ENCODE results near the gene ARHGEF3.
"Not testable (repeated sequence)": the region's sequence is repeated elsewhere in the genome, so short reads cannot be mapped to it uniquely, and the experiment has no call there.

ARHGEF3 gene

DNA sequence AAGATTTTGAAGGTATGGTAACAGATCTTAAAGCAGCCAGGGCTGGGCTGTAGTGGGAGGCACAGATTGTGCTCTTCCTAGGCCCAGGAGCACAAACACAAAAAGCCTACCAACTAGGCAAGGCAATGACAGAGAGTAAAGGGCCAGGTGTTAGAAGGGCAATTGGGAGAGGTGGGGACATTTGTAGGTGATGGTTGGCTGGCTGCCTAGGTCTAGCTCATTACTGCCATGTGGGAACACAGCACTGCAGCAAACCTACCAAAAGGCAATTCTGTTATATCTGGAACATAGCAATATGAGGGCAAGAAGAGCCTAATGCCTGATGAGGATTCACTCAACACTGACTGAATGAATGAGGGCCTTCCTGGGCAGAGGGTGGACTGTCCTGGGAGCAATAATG is 30.4 kb downstream of the ARHGEF3 start:
- no peak for DNase-seq (ENCODE audit: low spot score)

DNA sequence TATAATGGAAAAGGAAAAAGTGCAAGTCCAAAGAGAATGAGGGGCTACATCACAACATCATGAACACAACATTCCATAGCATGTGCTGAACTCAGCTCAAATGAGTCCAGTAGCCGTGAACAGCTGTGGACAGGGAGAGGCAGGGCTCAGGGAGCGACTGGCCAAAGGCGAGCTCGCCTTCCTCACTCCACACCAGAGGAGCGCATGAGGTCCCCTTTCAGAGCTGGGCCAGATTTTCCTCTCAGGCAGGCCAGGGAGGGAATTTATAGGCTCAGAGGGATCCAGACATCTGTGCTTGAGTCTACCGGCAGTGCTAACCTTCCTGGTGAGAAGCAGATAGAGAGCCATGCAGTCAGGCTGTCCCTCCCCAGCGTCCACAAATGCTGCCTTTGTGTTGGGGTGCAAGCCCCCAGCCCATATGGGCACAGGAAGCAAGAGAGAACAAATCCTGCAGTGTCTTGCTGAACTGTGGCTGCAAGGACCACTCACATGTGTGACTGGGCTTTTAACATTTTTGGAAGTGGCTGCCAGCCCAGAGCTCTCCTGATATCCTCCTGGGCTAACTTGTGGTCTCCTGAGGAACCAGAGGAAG is 32.5 kb downstream of the ARHGEF3 start:
- DNase-seq (ENCODE audit: low spot score): no peak

DNA sequence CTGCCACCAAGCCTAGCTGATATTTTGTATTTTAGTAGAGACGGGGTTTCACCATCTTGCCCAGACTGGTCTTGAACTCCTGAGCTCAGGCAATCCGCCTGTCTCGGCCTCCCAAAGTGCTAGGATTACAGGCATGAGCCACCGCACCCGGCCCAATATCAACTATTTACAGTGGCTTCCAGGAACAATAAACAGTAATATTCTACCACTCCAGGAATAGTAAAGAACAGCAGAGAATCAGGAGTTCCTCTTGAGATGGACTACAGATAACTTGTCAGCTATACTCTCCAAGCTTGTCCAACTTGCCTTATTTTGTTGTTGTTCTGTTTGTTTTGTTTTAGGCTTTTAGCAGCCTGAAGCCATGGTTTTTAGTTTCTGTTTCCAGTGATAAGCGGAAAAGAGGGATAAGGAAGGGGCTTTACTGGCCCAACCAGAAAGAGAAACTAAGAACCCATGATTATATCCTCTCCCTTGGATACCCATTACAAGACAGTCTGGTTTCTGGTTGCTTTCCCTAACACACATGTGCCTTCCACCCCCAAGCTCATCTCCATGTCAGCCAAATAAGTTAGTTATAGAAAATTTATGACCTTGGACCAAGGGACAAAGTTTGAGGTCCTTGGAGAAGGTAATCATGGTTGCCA is 36.7 kb downstream of the ARHGEF3 start:
- DNase-seq (ENCODE audit: low spot score): no peak

DNA sequence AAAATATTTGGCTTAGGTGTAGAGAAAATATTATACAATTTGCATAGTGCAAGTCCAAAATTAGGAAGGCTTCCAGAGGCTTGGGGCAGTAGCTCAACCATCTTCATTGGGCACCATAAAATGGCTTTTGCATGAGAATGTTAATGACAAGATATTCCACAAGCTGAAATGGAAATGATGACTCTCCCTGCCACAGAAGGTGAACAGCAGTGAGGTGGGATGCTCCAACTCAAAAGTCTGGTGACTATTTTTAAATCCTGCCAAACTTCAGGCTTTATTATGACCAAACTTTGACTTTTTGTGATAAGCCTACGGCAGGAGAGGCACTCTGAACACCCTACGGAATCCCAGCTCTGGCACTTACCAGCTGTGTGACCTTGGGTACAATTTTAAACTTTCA is 37.6 kb downstream of the ARHGEF3 start:
- no peak for DNase-seq (ENCODE audit: low spot score)

DNA sequence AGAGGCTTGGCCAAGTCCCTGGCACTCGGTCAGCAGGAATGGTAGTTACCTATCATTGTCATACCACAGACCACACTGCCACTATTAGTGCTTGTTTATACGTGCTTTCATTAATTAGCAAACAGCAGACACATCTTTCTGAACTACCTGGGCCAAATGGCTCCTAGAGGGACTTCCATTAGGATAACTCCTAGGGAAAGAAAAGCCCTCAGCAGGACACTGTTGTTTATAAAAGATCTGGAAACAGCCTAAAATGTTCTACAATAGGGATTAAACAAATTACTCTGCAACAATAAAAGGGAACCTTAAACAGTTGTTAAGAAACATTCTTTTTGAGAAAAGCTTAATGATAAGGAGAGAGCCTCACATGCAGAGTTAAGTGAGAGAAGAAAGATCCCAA is 38.5 kb downstream of the ARHGEF3 start:
- DNase-seq (ENCODE audit: low spot score): no peak

DNA sequence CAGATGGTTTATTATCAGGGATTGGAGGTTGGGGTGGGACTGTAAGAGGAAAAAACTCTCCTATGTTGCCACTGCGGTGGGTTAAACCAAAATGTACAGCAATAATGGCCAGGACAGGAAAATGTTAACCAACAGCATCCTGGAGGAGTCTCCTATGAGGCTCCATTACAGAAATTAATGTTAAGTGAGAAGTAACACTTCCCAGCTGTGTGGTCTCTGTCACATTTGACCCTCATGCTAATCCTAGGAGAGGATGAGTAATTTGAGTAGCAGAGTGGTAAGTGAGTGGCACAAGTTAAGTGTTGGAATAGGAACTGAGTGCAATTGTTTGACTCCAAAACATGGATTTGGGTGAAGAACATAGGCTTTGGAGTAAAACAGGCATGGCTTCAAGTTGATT is 39.0 kb downstream of the ARHGEF3 start:
- DNase-seq (ENCODE audit: low spot score): no peak

DNA sequence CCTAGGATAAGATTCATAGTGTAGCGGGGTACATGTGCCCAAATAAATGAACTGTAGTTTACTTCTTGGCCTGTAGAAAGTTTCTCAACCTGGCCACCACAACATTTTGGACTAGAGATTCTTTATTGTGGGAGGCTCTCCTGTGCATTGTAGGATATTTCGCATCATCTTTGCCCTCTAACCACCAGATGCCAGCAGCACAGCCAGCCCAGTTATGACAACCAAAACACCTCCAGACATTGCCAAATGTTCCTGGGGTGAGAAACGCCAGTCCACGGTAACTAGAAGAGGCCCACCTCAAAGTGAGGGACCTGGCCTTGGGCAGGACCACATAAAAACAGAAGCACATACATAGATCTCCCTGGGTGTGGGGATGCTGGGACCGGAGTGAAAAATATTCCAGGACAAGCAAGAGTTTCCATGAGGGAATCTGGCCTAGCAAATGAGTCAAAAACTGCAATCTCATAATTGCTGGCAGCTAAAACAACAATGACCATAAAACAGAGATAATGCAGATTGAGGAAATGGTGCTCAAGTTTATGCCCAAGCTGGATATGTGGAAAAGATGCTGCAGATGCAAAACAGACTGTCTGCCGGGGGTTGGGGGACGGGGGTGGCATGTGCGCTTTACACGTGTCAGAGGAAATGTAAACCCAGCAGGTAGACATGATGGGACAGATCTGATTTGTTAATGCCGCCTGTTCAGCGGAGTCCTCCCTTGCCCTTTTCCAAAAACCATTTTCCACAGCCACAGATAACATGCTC is 39.7 kb downstream of the ARHGEF3 start:
- no peak for DNase-seq (ENCODE audit: low spot score)

DNA sequence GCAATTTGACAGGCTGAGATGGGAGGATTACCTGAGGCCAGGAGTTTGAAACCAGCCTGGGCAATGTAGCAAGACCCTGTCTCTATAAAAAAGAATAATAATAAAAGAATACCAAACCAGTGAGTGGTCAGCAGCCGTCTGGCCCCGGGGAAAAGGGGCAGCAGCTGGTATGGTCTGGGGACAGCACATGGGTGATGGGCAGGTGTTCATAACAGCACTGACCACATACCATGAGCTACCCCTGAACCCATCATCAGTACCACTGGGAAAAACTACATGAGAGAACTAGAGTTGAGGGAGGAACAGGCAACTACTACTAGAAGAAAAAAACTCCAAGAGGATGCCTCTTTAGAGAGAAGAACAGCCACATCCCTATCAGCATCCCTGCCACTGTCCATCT is 40.7 kb downstream of the ARHGEF3 start:
- DNase-seq (ENCODE audit: low spot score): no peak

DNA sequence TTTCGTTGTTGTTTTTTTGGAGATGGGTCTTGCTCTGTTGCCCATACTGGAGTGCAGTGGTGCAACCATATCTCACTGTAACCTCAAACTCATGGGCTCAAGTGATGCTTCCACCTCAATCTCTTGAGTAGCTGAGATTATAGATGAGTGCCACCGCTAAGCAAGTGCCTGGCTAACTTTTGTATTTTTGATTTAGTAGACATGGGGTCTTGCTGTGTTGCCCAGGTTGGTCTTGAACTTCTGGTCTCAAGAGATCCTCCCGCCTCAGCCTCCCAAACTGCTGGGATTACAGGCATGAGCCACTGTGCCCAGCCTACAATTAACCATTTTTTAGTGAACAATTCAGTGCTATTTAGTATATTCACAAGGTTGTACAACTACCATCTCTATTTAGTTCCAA is 42.2 kb downstream of the ARHGEF3 start:
- no peak for DNase-seq (ENCODE audit: low spot score)

DNA sequence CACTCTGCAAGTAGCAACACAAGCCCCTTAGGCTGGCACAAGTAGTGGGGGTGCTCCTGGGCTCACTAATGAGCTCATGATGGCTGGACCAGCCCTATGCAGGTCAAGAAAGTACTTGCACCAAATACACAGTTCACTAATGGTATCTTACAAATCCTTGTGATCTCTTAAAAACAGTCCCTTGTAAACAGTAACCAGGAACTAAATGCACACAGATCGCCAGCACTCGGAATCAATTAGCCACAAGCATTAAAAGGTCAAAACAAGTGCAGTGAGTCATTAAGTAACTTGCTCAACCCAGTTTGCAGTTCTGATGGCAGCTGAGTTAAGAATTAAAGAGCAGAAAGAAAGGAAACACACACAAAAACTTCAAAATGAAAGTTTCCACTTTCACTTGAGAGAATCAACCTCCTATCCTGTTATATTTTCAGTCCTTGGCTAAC is 43.2 kb downstream of the ARHGEF3 start:
- peak; percentile 64 for DNase-seq (ENCODE audit: low spot score)

DNA sequence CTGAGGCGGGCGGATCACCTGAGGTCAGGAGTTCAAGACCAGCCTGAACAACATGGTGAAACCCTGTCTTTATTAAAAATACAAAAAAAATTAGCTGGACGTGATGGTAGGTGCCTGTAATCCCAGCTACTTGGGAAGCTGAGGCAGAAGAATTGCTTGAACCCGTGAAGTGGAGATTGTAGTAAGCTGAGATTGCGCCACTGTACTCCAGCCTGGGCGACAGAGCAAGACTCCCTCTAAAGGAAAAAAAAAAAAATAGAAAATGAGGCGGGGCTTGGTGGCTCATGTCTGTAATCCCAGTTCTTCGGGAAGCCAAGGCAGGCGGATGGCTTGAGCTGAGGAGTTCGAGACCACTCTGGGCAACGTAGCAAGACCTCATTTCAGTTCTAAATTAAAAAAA is 43.7 kb downstream of the ARHGEF3 start:
- not testable (repeated sequence) for DNase-seq (ENCODE audit: low spot score)

DNA sequence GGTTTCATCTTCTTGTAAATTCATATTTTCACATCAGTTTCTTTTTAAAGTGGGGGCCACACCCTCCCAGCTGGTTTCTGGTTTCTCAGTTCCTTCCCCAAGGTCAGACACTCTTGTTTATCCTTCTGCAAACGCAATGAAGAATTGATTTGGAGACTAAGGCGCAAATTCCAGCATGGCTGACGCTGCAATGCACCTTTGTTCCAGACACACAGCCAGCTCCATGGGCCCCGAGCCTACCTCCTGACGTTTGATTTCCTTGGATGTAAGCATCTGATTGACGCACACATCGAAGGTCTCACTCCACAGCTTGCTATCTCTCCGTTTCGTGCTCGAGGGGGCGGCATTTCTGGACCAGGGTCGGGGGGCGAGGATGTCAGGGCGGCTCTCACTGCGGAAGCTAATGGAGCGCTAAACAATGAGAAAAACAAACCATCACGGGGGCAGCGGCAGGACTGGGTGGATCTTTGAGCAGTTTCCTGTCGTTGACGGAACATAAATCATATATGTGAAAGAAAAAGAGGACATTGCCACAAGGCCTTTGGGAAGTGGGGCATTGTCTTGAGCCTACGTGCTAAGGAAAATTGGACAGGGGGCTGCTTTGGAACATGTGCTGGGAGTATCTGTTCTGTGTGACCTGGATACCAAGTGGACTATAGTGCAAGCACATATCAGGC is 46.9 kb downstream of the ARHGEF3 start:
- no peak for DNase-seq (ENCODE audit: low spot score)

DNA sequence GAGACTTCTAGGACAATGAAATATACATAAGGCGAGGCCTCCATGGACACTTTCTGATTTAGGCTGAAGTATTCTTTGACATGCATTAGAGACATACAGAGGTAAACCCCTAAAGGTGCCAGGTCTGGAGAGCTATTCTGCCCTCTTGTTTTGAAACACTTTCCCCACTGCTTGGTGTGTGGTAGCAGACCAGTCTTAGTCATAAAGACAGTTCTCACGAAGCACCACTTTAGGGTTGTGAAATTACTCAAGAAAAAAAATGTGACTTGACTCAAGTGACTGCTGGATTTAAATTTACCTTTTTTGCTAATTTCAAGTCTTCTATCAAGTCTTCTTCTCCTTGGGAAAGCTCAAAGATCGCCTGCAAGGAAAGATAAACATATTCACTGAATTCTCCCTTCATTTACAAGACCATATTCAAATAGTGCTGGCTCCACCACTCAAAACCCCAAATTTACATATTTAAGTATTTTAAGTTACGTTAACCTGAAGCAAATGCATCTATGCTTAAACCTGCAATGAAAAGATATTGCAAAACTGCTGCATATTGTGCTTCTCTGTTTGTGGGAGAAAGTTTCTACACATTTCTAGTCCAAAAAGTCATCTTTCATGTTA is 48.4 kb downstream of the ARHGEF3 start:
- no peak for DNase-seq (ENCODE audit: low spot score)

DNA sequence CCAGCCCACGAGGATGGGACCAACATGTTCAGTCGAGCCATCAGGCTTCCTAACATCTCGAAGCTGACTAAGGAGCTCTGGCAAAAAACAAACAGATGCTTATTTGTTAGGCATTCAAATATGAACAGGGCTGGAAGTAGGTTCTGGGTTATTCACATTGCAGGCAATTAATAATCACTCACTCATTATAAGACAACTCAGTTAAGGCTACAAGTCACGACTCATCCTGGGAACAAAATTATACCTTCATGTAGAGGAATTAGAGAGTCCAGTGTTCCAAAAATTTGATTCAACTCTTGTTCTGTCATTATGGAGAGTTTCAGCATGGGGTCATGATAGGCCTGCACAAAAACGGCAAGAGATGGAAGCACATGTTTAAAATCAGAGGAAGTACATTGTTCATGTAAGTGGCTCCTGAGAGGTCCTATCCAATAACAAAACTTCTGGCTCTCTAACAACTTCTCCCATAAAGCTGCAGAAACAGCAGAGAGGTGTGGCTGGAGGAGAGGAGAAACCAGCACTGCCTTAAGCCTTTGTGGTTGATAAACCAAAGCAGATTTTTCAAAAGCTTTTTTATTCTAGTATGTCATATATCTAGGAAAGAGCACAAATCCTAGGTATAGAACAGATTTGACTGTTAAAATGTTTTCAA is 50.6 kb downstream of the ARHGEF3 start:
- DNase-seq (ENCODE audit: low spot score): no peak

DNA sequence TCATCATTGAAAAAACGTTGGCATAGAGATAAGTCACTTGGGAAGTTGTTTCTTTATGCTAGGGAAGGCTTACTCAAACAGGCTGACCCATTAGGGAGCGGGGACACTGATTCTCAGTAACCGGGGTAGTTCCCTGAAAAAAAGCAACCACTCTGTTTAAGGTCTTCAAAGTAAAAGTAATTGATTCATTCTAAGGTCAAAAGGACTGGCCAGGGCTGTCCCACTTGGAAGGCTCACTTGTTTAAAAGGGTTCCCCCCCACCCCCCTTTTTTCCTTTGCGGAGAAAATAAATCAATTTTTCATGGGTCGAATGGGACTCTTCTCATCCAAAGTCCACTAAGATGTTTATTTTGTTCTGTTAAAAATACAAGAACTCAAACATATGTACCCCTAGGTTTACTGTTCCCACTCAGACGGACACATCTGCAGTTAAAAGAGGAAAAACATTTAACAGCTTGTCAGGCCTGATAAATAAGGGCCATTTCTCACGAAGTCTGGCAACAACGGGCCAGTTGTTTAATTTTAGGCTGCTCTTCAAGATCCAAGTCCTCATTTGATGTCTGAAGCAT is 53.0 kb downstream of the ARHGEF3 start:
- DNase-seq (ENCODE audit: low spot score): no peak

DNA sequence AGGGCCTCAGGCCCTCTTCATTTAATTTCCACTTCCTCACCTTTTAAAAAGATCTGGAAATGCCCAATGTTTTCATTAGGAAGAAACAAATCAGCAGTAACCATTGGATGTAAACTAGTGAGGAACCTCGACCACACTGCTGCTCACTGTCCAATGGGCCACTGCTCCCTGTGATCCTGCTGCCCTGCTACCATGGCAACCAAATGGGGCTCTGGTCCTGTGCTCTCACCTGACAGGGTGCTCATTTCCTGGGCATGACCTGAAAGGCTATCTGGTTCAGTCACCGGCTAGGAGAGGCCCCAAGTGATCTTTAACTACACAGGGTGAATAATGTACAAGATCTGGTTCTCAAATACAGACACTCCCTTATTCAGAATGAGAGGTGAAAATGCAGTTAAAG is 54.6 kb downstream of the ARHGEF3 start:
- DNase-seq (ENCODE audit: low spot score): no peak

DNA sequence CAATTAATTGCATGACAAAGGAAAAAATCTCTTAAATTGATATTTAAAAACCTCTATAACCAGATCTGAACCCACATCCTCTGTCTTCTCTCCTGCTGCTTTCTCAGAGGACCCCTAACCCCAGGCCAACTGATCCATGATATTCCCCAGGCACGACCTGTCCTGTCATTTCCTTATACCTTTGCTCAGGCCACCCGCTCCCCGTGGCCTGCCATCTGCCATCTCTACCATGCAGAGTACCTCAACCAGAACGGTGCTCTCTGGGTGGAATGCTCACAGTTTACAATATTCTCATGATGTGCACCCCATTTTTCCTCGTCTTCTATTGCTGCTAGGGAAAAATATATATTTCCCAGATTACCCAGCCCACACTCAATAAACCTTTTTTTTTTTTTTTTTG is 57.7 kb downstream of the ARHGEF3 start:
- DNase-seq (ENCODE audit: low spot score): no peak

DNA sequence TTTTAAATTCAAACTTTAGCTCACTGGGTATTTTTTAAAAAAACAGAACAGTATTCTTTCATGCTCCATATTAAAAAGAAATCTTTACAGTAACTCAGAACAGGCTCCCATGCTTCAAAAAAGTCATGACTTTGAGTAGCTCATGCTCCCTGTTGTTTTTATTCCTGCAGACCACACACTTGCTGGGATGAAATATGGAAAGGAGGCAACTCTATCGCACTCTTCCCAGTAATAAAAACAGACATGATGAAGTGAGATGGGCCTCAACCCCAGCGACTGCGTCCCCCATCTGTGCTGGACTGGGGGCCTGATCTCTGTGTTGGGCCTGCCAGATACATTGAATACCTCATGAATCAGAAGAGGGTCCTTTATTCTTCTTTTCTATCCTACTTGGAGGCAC is 58.9 kb downstream of the ARHGEF3 start:
- DNase-seq (ENCODE audit: low spot score): no peak

DNA sequence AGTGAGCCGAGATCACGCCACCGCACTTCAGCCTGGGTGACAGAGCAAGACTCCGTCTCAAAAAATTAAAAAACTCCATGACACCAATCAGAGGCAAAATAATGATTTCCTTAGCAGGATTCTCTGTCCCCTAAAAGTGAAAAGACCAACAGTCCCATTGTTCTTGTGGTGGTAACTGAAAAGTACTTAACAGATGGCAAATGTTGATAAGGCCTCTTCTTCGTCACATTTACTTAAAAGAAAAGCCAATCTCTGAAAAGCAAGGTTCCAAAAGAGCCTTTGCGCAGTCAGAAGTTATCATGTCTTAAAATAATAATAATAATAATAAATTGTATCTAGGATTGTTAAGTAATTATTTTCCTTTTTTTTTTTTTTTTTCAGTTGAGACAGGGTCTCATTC is 62.7 kb downstream of the ARHGEF3 start:
- DNase-seq (ENCODE audit: low spot score): no peak

DNA sequence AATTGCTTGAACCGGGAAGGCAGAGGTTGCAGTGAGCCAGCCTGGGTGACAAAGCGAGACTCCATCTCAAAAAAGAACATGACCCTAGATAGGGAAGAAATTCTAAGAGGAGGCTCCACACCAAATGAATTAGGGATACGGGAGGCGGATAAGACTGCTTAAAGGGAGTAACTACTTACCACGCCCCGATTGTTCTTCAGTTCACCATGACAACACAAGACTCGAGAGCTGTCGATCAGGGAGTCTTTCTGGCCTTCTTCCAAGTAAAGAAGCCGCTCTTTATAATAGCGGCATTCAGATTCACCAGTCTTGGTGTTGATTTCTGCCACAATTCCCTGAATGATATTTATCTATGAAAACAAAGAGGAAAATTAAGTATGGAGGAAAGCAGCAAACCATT is 64.7 kb downstream of the ARHGEF3 start:
- DNase-seq (ENCODE audit: low spot score): no peak

DNA sequence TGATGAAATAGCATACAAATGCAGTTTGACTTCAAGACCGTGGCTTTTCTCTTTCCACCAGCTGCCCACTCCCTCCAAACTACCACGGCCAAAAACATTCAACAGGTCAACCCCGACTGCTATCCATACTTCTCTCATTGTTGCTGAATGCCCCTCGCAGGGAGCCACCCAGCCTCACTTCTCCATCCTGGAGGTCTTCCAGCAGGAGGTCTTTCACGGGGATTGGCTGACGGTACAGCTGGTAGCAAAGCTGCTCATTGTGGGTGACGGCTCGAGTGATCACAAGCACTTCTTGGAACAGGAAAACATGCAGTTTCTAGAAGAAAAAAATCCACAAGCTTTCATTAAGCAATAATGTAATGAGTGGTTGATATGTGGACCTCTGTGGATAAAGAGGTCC is 69.6 kb downstream of the ARHGEF3 start:
- no peak for DNase-seq (ENCODE audit: low spot score)

DNA sequence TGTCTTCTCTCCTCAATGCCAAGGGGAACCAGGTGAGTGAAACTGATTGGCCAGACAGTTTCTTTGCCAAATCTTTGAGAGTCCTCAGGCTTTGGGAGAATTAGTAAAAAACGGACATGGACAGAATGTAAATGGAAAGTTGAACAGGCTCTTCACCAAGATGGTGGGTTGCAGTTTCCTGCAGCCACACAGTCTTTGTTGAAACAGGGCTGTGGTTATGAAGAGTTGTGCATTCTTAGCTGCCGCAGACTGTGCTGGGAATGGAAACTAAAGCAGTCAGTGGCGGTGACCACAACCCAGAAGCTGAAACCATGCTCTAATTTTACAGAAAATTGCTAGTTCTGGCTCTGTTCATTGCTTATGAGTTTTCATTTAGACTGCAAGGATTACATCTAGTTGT is 76.6 kb downstream of the ARHGEF3 start:
- no peak for DNase-seq (ENCODE audit: low spot score)

Measured in LoVo (cell line).